ENCODE data around the gene AUTS2.

Gene AUTS2

GRCh38 chr7:70414368-70414767 is 816.1 kb downstream of the AUTS2 start (continued):
- TF ChIP-seq ZNF132 (tag by site-specific recombination; IDR thresholded peaks at IDR 0.05; ENCODE audit: borderline replicate concordance) (no peak), ZNF660 (tag by site-specific recombination; IDR thresholded peaks at IDR 0.05) (no peak), ZNF391 (tag by site-specific recombination; IDR thresholded peaks at IDR 0.05; ENCODE audit: borderline replicate concordance, low read depth) (no peak), ZNF701 (tag by site-specific recombination; IDR thresholded peaks at IDR 0.05) (no peak), ZNF274 (IDR thresholded peaks at IDR 0.05; ENCODE audit: low read length) (no peak), ZNF274 (tag by site-specific recombination; IDR thresholded peaks at IDR 0.05; ENCODE audit: borderline replicate concordance) (no peak), ZNF558 (tag by site-specific recombination; IDR thresholded peaks at IDR 0.05) (no peak)

GRCh38 chr7:70415179-70415972 is 817.1 kb downstream of the AUTS2 start:
- no peaks in the 10 kb centered on the region for H3K36me3 ChIP-seq (ENCODE audit: control insufficient read depth in 2 of 2, insufficient read depth in 1 of 2, low read length in 2 of 2)
- CTCF ChIA-PET = no interaction called here
- no peaks in the 10 kb centered on the region; the same call in 1 of the 2 replicates for H3K4me1 ChIP-seq (ENCODE audit: control insufficient read depth, insufficient read depth, low read length)
- POLR2A ChIA-PET = no interaction called here
- TF ChIP-seq ZNF335 (tag by site-specific recombination; conservative IDR thresholded peaks at IDR 0.05) (no peak), ZNF704 (tag by site-specific recombination; IDR thresholded peaks at IDR 0.05) (no peak), HOXD13 (CRISPR knock-in tag; IDR thresholded peaks at IDR 0.05; ENCODE audit: borderline replicate concordance) (no peak), ZIC2 (tag by site-specific recombination; IDR thresholded peaks at IDR 0.05) (no peak), ZNF529 (tag by site-specific recombination; IDR thresholded peaks at IDR 0.05; ENCODE audit: insufficient replicate concordance) (no peak), ZNF768 (tag by site-specific recombination; IDR thresholded peaks at IDR 0.05) (no peak), HOXA7 (CRISPR knock-in tag; IDR thresholded peaks at IDR 0.05; ENCODE audit: borderline replicate concordance) (no peak), ZFP69B (tag by site-specific recombination; IDR thresholded peaks at IDR 0.05) (no peak), ZNF23 (tag by site-specific recombination; IDR thresholded peaks at IDR 0.05; ENCODE audit: borderline replicate concordance) (no peak), ZBTB21 (tag by site-specific recombination; IDR thresholded peaks at IDR 0.05) (no peak)
- no peak overlapping the region for H3K27ac ChIP-seq (ENCODE audit: extremely low read depth, low read depth, low read length)
- H3K9me3 ChIP-seq (ENCODE audit: control insufficient read depth, insufficient read depth, low read depth, low read length) = no peaks in the 10 kb centered on the region
- H3K4me3 ChIP-seq (ENCODE audit: low read depth, low read length) = no peak overlapping the region

- ChIA-PET CTCF (no interaction called here), POLR2A (no interaction called here)
- H3K9me3 ChIP-seq (ENCODE audit: control insufficient read depth, insufficient read depth, low read depth, low read length) = no peaks in the 10 kb centered on the region
- H3K4me3 ChIP-seq (ENCODE audit: low read depth, low read length) = no peak overlapping the region
- H3K27ac ChIP-seq (ENCODE audit: extremely low read depth, low read depth, low read length) = no peak overlapping the region
- H3K36me3 ChIP-seq (ENCODE audit: control insufficient read depth in 2 of 2, insufficient read depth in 1 of 2, low read length in 2 of 2) = no peaks in the 10 kb centered on the region
- H3K4me1 ChIP-seq (ENCODE audit: control insufficient read depth, insufficient read depth, low read length) = peaks cover 3% of the 10 kb centered on the region; the same call in 1 of the 2 replicates
- TF ChIP-seq ZNF362 (tag by site-specific recombination; IDR thresholded peaks at IDR 0.05) (no peak), ZBTB17 (tag by site-specific recombination; IDR thresholded peaks at IDR 0.05) (no peak), KLF10 (tag by site-specific recombination; IDR thresholded peaks at IDR 0.05) (no peak), ZNF37A (tag by site-specific recombination; IDR thresholded peaks at IDR 0.05) (no peak), ZSCAN16 (tag by site-specific recombination; IDR thresholded peaks at IDR 0.05) (no peak), ZNF580 (tag by site-specific recombination; IDR thresholded peaks at IDR 0.05) (no peak), ZNF624 (tag by site-specific recombination; IDR thresholded peaks at IDR 0.05) (no peak), ZBTB21 (tag by site-specific recombination; IDR thresholded peaks at IDR 0.05) (no peak), ZNF600 (tag by site-specific recombination; IDR thresholded peaks at IDR 0.05) (no peak), ZNF664 (tag by site-specific recombination; IDR thresholded peaks at IDR 0.05) (no peak), ZNF146 (tag by site-specific recombination; IDR thresholded peaks at IDR 0.05) (no peak), KLF16 (tag by site-specific recombination; IDR thresholded peaks at IDR 0.05) (no peak), ZNF776 (tag by site-specific recombination; IDR thresholded peaks at IDR 0.05; ENCODE audit: borderline replicate concordance) (no peak), GFI1B (tag by site-specific recombination; IDR thresholded peaks at IDR 0.05) (no peak), PATZ1 (tag by site-specific recombination; IDR thresholded peaks at IDR 0.05) (no peak)
These were observed 818.2 kb downstream of the AUTS2 start for GRCh38 chr7:70416347-70416985.
